ENCODE measurements around the gene TCAP. TPM values are rescaled to one million over a fixed set of nuclear protein-coding genes. Genes with fewer than 3 reads are reported as not detected.

Gene TCAP
- total and polyA plus RNA-seq, 10 of the 15 experiments (the other 5 are each of a cell fraction or from before 2014, with no cell fraction given): 0.17 to 1.0 (median 0.36) TPM; not detected in 3

GRCh38 chr17:39667262-39667944 lies 2.3 kb downstream of the TCAP start:
- no TSS peak for BruUV-seq (replicated peaks)
- no peaks in the 10 kb centered on the region for H3K9me3 ChIP-seq (replicated peaks; ENCODE audit: control insufficient read depth, insufficient read depth, low read length)
- intact Hi-C loops (cut with micrococcal nuclease; ENCODE audit: unreplicated experiment) (no loop called here), in situ Hi-C loops (cut with MboI) (no loop called here)
- no peak overlapping the region for H2AFZ ChIP-seq (ENCODE audit: control insufficient read depth, low read depth, low read length)
- POLR2A ChIA-PET: interaction anchor here (0.7 kb wide), 1 partner anchor 31 kb away, joined by 4 read pairs; no protein-coding TSS in a partner anchor
- peak; percentile 15; the same call in 1 of the 3 replicates for ATAC-seq
- DNase-seq (ENCODE audit: low read depth, low spot score): no peak
- no peak overlapping the region for H3K4me2 ChIP-seq (ENCODE audit: control insufficient read depth, insufficient read depth)
- WGBS (ENCODE audit: insufficient coverage, insufficient replicate concordance, low lambda C conversion rate, missing lambda C conversion rate): 32% methylated on average over 28 of the region's 49 CpGs
- H3K36me3 ChIP-seq (ENCODE audit: control insufficient read depth in 2 of 2, insufficient read depth in 2 of 2, low read length in 1 of 2): peaks cover 0 to 5% of the 10 kb centered on the region in 2 experiments; a peak in 2 of 4 replicates
- H3K9ac ChIP-seq (ENCODE audit: control insufficient read depth, insufficient read depth, low read length): no peak overlapping the region
- H3K27me3 ChIP-seq (replicated peaks in 1 of 2; ENCODE audit: control insufficient read depth in 2 of 2, insufficient read depth in 2 of 2, low read length in 1 of 2): peaks cover 4 to 6% of the 10 kb centered on the region in 2 experiments; a peak in 3 of 4 replicates
- H3K4me3 ChIP-seq: no peak overlapping the region
- H4K20me1 ChIP-seq (ENCODE audit: control insufficient read depth, insufficient read depth): no peaks in the 10 kb centered on the region; the same call in 1 of the 2 replicates
- FAIRE-seq: no peak
- CTCF ChIA-PET: interaction anchor here (0.6 to 9.1 kb wide), 6 partner anchors 10 to 45 kb away, joined by 3 to 114 read pairs (median 4); no protein-coding TSS in a partner anchor
- H3K4me1 ChIP-seq (ENCODE audit: control insufficient read depth, insufficient read depth, low read length): no peaks in the 10 kb centered on the region
- SMC1A ChIA-PET (ENCODE audit: uncharacterized antibody, unreplicated experiment): interaction anchor here (1.5 kb wide), 1 partner anchor 46 kb away, joined by 6 read pairs; no protein-coding TSS in a partner anchor
- H3K27ac ChIP-seq (ENCODE audit: control insufficient read depth, insufficient read depth): no peak overlapping the region
- RAD21 ChIA-PET (ENCODE audit: unreplicated experiment): no interaction called here
- H3K79me2 ChIP-seq (ENCODE audit: control insufficient read depth, insufficient read depth, low read length): no peaks in the 10 kb centered on the region
- TF ChIP-seq ASH2L (IDR thresholded peaks at IDR 0.05; ENCODE audit: borderline replicate concordance, low read depth) (no peak), POLR2A (IDR thresholded peaks at IDR 0.05; ENCODE audit: low read depth, low read length) (no peak), SMAD5 (IDR thresholded peaks at IDR 0.05; ENCODE audit: low read depth) (no peak), NR2C1 (IDR thresholded peaks at IDR 0.05) (no peak), HDAC2 (IDR thresholded peaks at IDR 0.05) (no peak), CBFB (IDR thresholded peaks at IDR 0.05; ENCODE audit: low read depth) (no peak), SRF (IDR thresholded peaks at IDR 0.05; ENCODE audit: low read depth in 2 of 2, low read length in 2 of 2) (no peak)
